Endothelial cell of umbilical vein (primary cell): ENCODE measurements around the gene EML6. TPM values are rescaled to one million over a fixed set of nuclear protein-coding genes. Genes with fewer than 3 reads are reported as not detected.

Experiments
- BruUV-seq: library from RNA; stranded (reverse); fragments of 400-500 nt; replicated peaks from 2 replicates; lab custom pipeline; 2021; lab: Mats Ljungman, UMichigan
- CTCF ChIA-PET: fragments of 300-600, 350-600 bp; sonication (Branson Sonifier 250); formaldehyde crosslinking; loops from one replicate; lab custom pipeline; 2021; ENCODE audit warnings: antibody characterized with exemption, inconsistent platforms; lab: Charles Lee
- POLR2A ChIA-PET: fragments of 300-600, 350-600 bp; sonication (Branson Sonifier 250); formaldehyde crosslinking; loops from one replicate; lab custom pipeline; 2021; ENCODE audit warnings: antibody characterized with exemption, inconsistent platforms; lab: Charles Lee
- DNase-seq: peaks from one replicate; pipeline ENCODE4 v3.0.0-alpha.2; 2011; ENCODE audit warnings: low read depth, low spot score
- FAIRE-seq: peaks from 2 replicates; lab custom pipeline; 2011; peaks lifted over from hg19 to GRCh38; lab: Jason Lieb, UNC
- H2AFZ ChIP-seq: 2 replicates; pipeline ENCODE4 v1.6.0; 2012; ENCODE audit warnings: low read depth, low read length, control low read depth, inconsistent platforms
- H3K27ac ChIP-seq: 2 replicates; pipeline ENCODE4 v1.5.1; 2011; ENCODE audit warnings: low read depth, mild to moderate bottlenecking, control low read depth, low read length, moderate library complexity; ENCODE audit not compliant: insufficient read depth
- H3K27me3 ChIP-seq, 2 experiments: 2 replicates each; pipeline versions ENCODE4 v1.6.0 to v1.6.1; 2011; ENCODE audit warnings: low read length in 2 of 2, mixed read lengths in 1 of 2; ENCODE audit not compliant: control insufficient read depth in 2 of 2, insufficient read depth in 2 of 2
- H3K36me3 ChIP-seq, 2 experiments: 2 replicates in 1 of 2; 3 replicates in 1 of 2; pipeline ENCODE4 v1.5.1; 2011; ENCODE audit warnings: low read length in 2 of 2, mild to moderate bottlenecking in 1 of 2, moderate library complexity in 1 of 2; ENCODE audit not compliant: control insufficient read depth in 2 of 2, insufficient read depth in 2 of 2; ENCODE audit errors: extremely low read depth in 1 of 2
- H3K4me1 ChIP-seq: 3 replicates; pipeline ENCODE4 v1.5.1; 2011; ENCODE audit warnings: mild to moderate bottlenecking, low read length; ENCODE audit not compliant: control insufficient read depth, insufficient read depth; ENCODE audit errors: extremely low read depth
- H3K4me2 ChIP-seq: 2 replicates; pipeline ENCODE4 v1.6.1; 2011; ENCODE audit warnings: low read length, control low read depth, mixed read lengths; ENCODE audit not compliant: insufficient read depth
- H3K4me3 ChIP-seq, 3 experiments: fragments of 200-600 bp in 1 of 3; sonication (generic), shearing (Covaris generic) in 1 of 3; replicated peaks in 1 of 3; 2 replicates each; pipeline ENCODE4 v1.5.1; 2011 to 2016; ENCODE audit warnings: control low read depth in 3 of 3, low read length in 3 of 3, mild to moderate bottlenecking in 2 of 3, inconsistent platforms in 1 of 3, low read depth in 1 of 3, moderate library complexity in 1 of 3; ENCODE audit not compliant: insufficient read depth in 1 of 3
- H3K79me2 ChIP-seq: 2 replicates; pipeline ENCODE4 v1.6.0; 2012; ENCODE audit warnings: low read length, inconsistent platforms; ENCODE audit not compliant: control insufficient read depth, insufficient read depth
- H3K9ac ChIP-seq: replicated peaks from 2 replicates; pipeline ENCODE3; 2011; ENCODE audit warnings: low read length, control low read depth; ENCODE audit not compliant: insufficient read depth; ENCODE audit errors: extremely low read depth
- H3K9me1 ChIP-seq: replicated peaks from 3 replicates; pipeline ENCODE4 v1.6.0; 2011; ENCODE audit warnings: mild to moderate bottlenecking, low read length; ENCODE audit not compliant: control insufficient read depth, insufficient read depth; ENCODE audit errors: extremely low read depth
- H3K9me3 ChIP-seq: replicated peaks from 2 replicates; pipeline ENCODE4 v1.5.1; 2012; ENCODE audit warnings: low read length, inconsistent platforms; ENCODE audit not compliant: control insufficient read depth, insufficient read depth
- H4K20me1 ChIP-seq: replicated peaks from 2 replicates; pipeline ENCODE3; 2011; ENCODE audit warnings: mild to moderate bottlenecking, low read length; ENCODE audit not compliant: control insufficient read depth, insufficient read depth; ENCODE audit errors: extremely low read depth
- EZH2 ChIP-seq: IDR thresholded peaks from 2 replicates; pipeline ENCODE4 v1.6.1; 2012; ENCODE audit warnings: borderline replicate concordance, low read depth, mild to moderate bottlenecking, moderate library complexity, low read length, inconsistent platforms; ENCODE audit not compliant: severe bottlenecking
- FOS ChIP-seq: IDR thresholded peaks from 2 replicates; pipeline ENCODE4 v1.6.1; 2011; ENCODE audit warnings: mild to moderate bottlenecking, low read length, moderate library complexity, borderline replicate concordance; ENCODE audit not compliant: insufficient read depth
- GATA2 ChIP-seq: IDR thresholded peaks from 2 replicates; pipeline ENCODE4 v1.7.0; 2011; ENCODE audit warnings: low read depth, mild to moderate bottlenecking, moderate library complexity, mixed read lengths, low read length; ENCODE audit not compliant: insufficient read length, insufficient read depth
- JUN ChIP-seq: IDR thresholded peaks from 2 replicates; pipeline ENCODE4 v1.6.1; 2011; ENCODE audit warnings: borderline replicate concordance, low read depth; ENCODE audit not compliant: insufficient read length, insufficient read depth
- MYC ChIP-seq: IDR thresholded peaks from one replicate; pipeline ENCODE4 v1.6.1; 2011; ENCODE audit warnings: mild to moderate bottlenecking, low read depth, low read length
- POLR2A ChIP-seq: IDR thresholded peaks from 2 replicates; pipeline ENCODE4 v1.6.1; 2012; ENCODE audit warnings: low read depth, mild to moderate bottlenecking, control low read depth, low read length
- POLR2AphosphoS5 ChIP-seq: IDR thresholded peaks from 2 replicates; pipeline ENCODE4 v1.6.1; 2012; ENCODE audit warnings: low read depth, mild to moderate bottlenecking, control low read depth, low read length, moderate library complexity; ENCODE audit not compliant: insufficient read depth
- dilution Hi-C: fragments of 300-500 bp; cut with MboI; formaldehyde crosslinking; loops from one replicate; pipeline ENCODE4 v1.15.0; 2019; ENCODE audit warnings: low sequenced_read_pairs; ENCODE audit not compliant: extremely low pct_ligation_motif_present
- intact Hi-C: fragments of 100-400 bp; cut with micrococcal nuclease; formaldehyde crosslinking; loops from one replicate; pipeline ENCODE4 v1.10.0; 2022
- polyA plus RNA-seq, 4 experiments: library from polyadenylated mRNA; depleted of rRNA in 3 of 4; stranded (reverse) in 3 of 4; unstranded in 1 of 4; fragments of >200 nt; gene quantifications; 2 replicates each; pipeline versions ENCODE4 v1.2.1 to v1.2.3, GENCODE V29; 2011 to 2012; ENCODE audit warnings: missing spikeins in 1 of 4
- total RNA-seq: library from RNA; stranded (reverse); gene quantifications from 2 replicates; pipeline ENCODE4 v1.2.3, GENCODE V29; 2021
- TF ChIP-seq, protein P1 (sequence below), 2 donors: IDR thresholded peaks; 1 replicate in 1 of 2; 2 replicates in 1 of 2; pipeline ENCODE4 v1.5.1; 2011; ENCODE audit warnings: low read length in 2 of 2, mild to moderate bottlenecking in 2 of 2, moderate library complexity in 2 of 2, control low read depth in 1 of 2, inconsistent platforms in 1 of 2, low read depth in 1 of 2; ENCODE audit not compliant: insufficient read depth in 1 of 2; ENCODE audit errors: extremely low read depth in 1 of 2
- TF ChIP-seq, protein P2 (sequence below): IDR thresholded peaks from 2 replicates; pipeline ENCODE4 v1.6.1; 2011; ENCODE audit not compliant: insufficient read depth, insufficient read length

Gene EML6
- total and polyA plus RNA-seq, 2 donors (not counting 3 experiments of a cell fraction or from before 2014, with no cell fraction given), result 0.79 to 2.1 TPM

DNA sequence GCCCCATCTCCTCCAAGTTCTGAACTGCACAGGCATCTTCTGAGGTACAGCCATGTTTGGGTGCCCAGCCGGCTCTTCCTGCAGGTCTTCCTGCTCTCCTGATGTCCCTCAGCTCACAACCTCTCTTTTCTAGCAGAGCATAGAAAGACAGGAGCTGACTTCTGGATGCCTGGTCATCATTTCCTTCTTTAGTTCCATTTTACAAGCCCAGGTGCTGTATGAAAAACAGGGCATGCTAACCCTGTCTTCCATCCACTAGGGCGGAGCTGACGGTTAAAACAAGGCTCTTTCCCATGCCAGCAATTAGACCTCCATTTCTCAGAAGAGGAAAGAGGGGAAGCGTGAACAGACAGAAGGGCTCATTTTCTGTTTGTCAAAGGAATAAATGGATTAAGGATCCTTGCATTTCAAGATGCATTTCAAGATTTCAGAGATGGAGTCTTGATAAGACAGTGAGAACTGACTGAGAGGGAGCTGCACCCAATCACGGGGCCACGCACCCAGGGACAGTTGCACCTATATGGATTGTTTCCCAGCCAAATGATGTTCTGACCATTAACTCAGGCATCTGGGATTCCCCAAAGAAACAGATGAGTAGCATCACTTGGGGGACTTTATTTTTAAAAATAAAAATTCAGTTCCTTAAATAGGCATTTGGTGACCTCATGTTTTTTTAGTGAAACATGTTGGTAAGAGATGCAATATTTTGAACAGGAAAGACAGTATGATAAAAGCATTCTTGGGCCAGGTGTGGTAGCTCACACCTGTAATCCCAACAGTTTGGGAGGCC is 45.8 kb upstream of the EML6 start:
- no TSS peak for BruUV-seq
- Histone ChIP-seq H3K9me3 (no peaks in the 10 kb centered on the region), H3K36me3 (no peaks in the 10 kb centered on the region), H3K9me1 (no peaks in the 10 kb centered on the region), H3K79me2 (no peaks in the 10 kb centered on the region), H3K27ac (no peak overlapping the region), H3K9ac (no peak overlapping the region), H3K4me3 (no peak overlapping the region), H3K4me2 (no peak overlapping the region), H3K27me3 (peaks cover 0 to 2% of the 10 kb centered on the region in 2 experiments), H3K4me1 (peaks cover 14% of the 10 kb centered on the region), H4K20me1 (no peaks in the 10 kb centered on the region), H2AFZ (no peak overlapping the region)
- TF ChIP-seq, protein P1, sequence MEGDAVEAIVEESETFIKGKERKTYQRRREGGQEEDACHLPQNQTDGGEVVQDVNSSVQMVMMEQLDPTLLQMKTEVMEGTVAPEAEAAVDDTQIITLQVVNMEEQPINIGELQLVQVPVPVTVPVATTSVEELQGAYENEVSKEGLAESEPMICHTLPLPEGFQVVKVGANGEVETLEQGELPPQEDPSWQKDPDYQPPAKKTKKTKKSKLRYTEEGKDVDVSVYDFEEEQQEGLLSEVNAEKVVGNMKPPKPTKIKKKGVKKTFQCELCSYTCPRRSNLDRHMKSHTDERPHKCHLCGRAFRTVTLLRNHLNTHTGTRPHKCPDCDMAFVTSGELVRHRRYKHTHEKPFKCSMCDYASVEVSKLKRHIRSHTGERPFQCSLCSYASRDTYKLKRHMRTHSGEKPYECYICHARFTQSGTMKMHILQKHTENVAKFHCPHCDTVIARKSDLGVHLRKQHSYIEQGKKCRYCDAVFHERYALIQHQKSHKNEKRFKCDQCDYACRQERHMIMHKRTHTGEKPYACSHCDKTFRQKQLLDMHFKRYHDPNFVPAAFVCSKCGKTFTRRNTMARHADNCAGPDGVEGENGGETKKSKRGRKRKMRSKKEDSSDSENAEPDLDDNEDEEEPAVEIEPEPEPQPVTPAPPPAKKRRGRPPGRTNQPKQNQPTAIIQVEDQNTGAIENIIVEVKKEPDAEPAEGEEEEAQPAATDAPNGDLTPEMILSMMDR (IDR thresholded peaks at IDR 0.05; ENCODE audit: extremely low read depth in 1 of 2, insufficient read depth in 1 of 2, low read depth in 1 of 2, low read length in 2 of 2), result no peak
- TF ChIP-seq GATA2, result no peak
- TF ChIP-seq FOS, result no peak
- no peak for TF ChIP-seq POLR2A
- TF ChIP-seq, protein P2, sequence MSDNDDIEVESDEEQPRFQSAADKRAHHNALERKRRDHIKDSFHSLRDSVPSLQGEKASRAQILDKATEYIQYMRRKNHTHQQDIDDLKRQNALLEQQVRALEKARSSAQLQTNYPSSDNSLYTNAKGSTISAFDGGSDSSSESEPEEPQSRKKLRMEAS, result no peak
- TF ChIP-seq MYC, result no peak
- TF ChIP-seq JUN, result no peak
- TF ChIP-seq POLR2AphosphoS5, result no peak
- TF ChIP-seq EZH2, result no peak
- POLR2A ChIA-PET, result no interaction called here
- CTCF ChIA-PET, result interaction anchor here (1.6 to 7.0 kb wide), 3 partner anchors 12 to 161 kb away, joined by 3 to 69 read pairs (median 11); no protein-coding TSS in a partner anchor
- dilution Hi-C loops (no loop called here), intact Hi-C loops (no loop called here)
- FAIRE-seq (no peak), DNase-seq (no peak)
